Measurements from ENCODE around the gene EDC4. TPM values are rescaled to one million over a fixed set of nuclear protein-coding genes. Genes with fewer than 3 reads are reported as not detected.

EDC4 gene
- total RNA-seq, 1 experiment from 2014 or later = 106 TPM

DNA sequence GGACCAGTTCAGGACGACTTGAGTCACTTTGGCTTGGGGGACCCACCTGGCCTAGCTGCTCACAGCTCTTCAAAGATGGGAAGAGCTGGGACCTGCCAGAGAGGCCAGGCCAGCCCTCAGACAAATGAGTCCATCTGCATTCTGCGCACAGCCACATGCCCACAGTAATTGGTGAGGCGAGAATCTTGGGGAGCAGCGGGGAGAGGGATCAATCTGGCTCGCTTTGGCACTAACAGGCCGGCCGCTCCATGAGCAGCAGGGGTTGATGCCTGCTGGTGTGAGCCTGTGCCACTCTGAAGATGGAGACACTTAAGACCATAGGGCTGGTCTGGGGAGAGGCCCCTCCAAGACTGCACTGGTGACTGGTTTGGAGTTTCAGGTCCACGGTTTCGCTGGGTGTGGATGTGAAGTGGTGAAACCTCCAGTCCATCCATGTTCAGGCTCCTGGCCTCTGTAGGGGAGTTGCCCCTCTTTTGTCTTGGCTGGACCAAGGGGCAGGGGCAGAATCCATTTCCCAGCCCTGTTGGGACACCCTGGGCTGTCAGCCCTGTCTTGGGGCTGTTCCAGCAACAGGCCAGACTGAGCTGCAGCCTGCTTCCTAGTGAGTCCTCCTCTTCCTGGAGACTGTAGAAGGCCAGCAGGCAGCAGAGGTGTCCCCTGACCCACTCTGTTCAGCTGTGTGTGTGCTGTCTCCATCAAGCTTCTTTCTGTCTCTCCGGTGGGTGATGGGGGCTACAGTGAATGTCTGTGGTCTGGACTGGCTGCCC is 51.5 kb downstream of the EDC4 start:
- Histone ChIP-seq H4K91ac (ENCODE audit: insufficient read length, low read depth, low read length) (no peak overlapping the region), H2BK120ac (ENCODE audit: low read depth, low read length, poor library complexity, severe bottlenecking) (no peak overlapping the region), H3K27ac (ENCODE audit: insufficient read length, low read depth, low read length) (no peak overlapping the region), H4K20me1 (ENCODE audit: control insufficient read depth, insufficient read depth, insufficient read length) (no peaks in the 10 kb centered on the region), H2AFZ (ENCODE audit: low read length) (no peak overlapping the region), H3K56ac (ENCODE audit: insufficient read length, low read depth, low read length) (no peak overlapping the region), H3K79me1 (ENCODE audit: insufficient read depth, low read depth, low read length, poor library complexity, severe bottlenecking) (no peaks in the 10 kb centered on the region), H3K14ac (ENCODE audit: insufficient read depth, low read length) (no peak overlapping the region), H2BK20ac (ENCODE audit: low read depth, low read length, poor library complexity, severe bottlenecking) (no peak overlapping the region), H4K5ac (ENCODE audit: insufficient read length, low read depth, low read length) (no peak overlapping the region), H2AK5ac (ENCODE audit: insufficient read length, low read length) (no peak overlapping the region), H3K9me3 (ENCODE audit: control insufficient read depth, low read depth, low read length) (no peaks in the 10 kb centered on the region), H3K27me3 (ENCODE audit: insufficient read depth, low read length) (no peaks in the 10 kb centered on the region), H3K18ac (ENCODE audit: insufficient read length, low read depth, low read length) (no peak overlapping the region), H2BK12ac (ENCODE audit: insufficient read length, low read depth, low read length) (no peak overlapping the region), H2BK5ac (ENCODE audit: insufficient read length, low read length) (no peak overlapping the region), H3K4me1 (ENCODE audit: insufficient read depth, low read length) (no peaks in the 10 kb centered on the region), H3K4me2 (ENCODE audit: insufficient read depth, insufficient read length, low read length) (no peak overlapping the region), H3K9ac (ENCODE audit: extremely low read depth, insufficient read length, low read length) (no peak overlapping the region), H4K8ac (replicated peaks; ENCODE audit: insufficient read length, low read depth, low read length) (no peak overlapping the region), H3K4ac (ENCODE audit: low read depth, low read length) (no peak overlapping the region), H2BK15ac (ENCODE audit: low read depth, low read length) (no peak overlapping the region), H3T11ph (ENCODE audit: low read length) (no peak overlapping the region), H3K79me2 (ENCODE audit: insufficient read depth, low read length) (no peaks in the 10 kb centered on the region), H3K23me2 (ENCODE audit: insufficient read length, low read depth, low read length, poor library complexity, severe bottlenecking) (no peaks in the 10 kb centered on the region), H3K23ac (ENCODE audit: insufficient read length, low read depth, low read length) (no peak overlapping the region)
- Mint-ChIP-seq H3K4me3 (no peak overlapping the region), H3K9me3 (no peaks in the 10 kb centered on the region), H3K27ac (peak overlapping the region in 1 of 3 experiments; percentile 81; a peak in 1 of 7 replicates), H3K36me3 (ENCODE audit: insufficient read depth in 1 of 3, low read depth in 3 of 3) (peaks cover 1 to 8% (median 4%) of the 10 kb centered on the region in 3 experiments; a peak in 4 of 7 replicates), H3K4me1 (peaks cover 4 to 16% of the 10 kb centered on the region in 2 experiments; a peak in 2 of 4 replicates), H3K27me3 (ENCODE audit: low read depth) (no peaks in the 10 kb centered on the region)
- no CpG with 5 or more reads among the region's 10 CpGs for WGBS (ENCODE audit: extremely low coverage, insufficient read length, low lambda C conversion rate)
- TF ChIP-seq, protein P1, sequence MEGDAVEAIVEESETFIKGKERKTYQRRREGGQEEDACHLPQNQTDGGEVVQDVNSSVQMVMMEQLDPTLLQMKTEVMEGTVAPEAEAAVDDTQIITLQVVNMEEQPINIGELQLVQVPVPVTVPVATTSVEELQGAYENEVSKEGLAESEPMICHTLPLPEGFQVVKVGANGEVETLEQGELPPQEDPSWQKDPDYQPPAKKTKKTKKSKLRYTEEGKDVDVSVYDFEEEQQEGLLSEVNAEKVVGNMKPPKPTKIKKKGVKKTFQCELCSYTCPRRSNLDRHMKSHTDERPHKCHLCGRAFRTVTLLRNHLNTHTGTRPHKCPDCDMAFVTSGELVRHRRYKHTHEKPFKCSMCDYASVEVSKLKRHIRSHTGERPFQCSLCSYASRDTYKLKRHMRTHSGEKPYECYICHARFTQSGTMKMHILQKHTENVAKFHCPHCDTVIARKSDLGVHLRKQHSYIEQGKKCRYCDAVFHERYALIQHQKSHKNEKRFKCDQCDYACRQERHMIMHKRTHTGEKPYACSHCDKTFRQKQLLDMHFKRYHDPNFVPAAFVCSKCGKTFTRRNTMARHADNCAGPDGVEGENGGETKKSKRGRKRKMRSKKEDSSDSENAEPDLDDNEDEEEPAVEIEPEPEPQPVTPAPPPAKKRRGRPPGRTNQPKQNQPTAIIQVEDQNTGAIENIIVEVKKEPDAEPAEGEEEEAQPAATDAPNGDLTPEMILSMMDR (conservative IDR thresholded peaks at IDR 0.05) = no peak
- no peak for DNase-seq

All from H9 (cell line).